ENCODE data around the gene MMD2.
A peak's percentile ranks its signal among the peaks of the same experiment; 100 is the strongest.

The MMD2 gene

GRCh38 chr7:4866528-4867496, 92.2 kb downstream of the MMD2 start:
- no peak for DNase-seq

- DNase-seq, result no peak
Measured at GRCh38 chr7:4862156-4862555, 96.8 kb downstream of the MMD2 start.

GRCh38 chr7:4861673-4862072, 97.3 kb downstream of the MMD2 start, which contains the start of gene PAPOLB:
PAPOLB (minus strand) TSS chr7:4862030; CDS start chr7:4861810, 220 bp downstream.
- DNase-seq, result no peak

GRCh38 chr7:4861227-4861626, 97.8 kb downstream of the MMD2 start:
- no peak for DNase-seq

- no peak for DNase-seq
Measured at GRCh38 chr7:4857189-4857588, 101.8 kb downstream of the MMD2 start.

- peak; percentile 37 to 67 for DNase-seq
Measured at GRCh38 chr7:4856336-4857057, 102.5 kb downstream of the MMD2 start.
